Measurements from ENCODE around the gene ETFB.

The ETFB gene

GRCh38 chr19:51339687-51340656 is 26.2 kb downstream of the ETFB start:
- TF ChIP-seq CTCF (IDR thresholded peaks at IDR 0.05; ENCODE audit: insufficient read depth, missing control alignments) = peak; percentile 20
- FAIRE-seq (no peak), DNase-seq (ENCODE audit: insufficient read length, low spot score) (peak; percentile 90)

GRCh38 chr19:51339313-51339686 is 26.9 kb downstream of the ETFB start:
- DNase-seq (ENCODE audit: insufficient read length, low spot score) = no peak
- TF ChIP-seq CTCF (IDR thresholded peaks at IDR 0.05; ENCODE audit: insufficient read depth, missing control alignments) = no peak
- no peak for FAIRE-seq

GRCh38 chr19:51338563-51339312 is 27.4 kb downstream of the ETFB start:
- peak; percentile 66 for TF ChIP-seq CTCF (IDR thresholded peaks at IDR 0.05; ENCODE audit: insufficient read depth, missing control alignments)
- FAIRE-seq (no peak), DNase-seq (ENCODE audit: insufficient read length, low spot score) (peak; percentile 90)

GRCh38 chr19:51337861-51338562 is 28.2 kb downstream of the ETFB start:
- FAIRE-seq (no peak), DNase-seq (ENCODE audit: insufficient read length, low spot score) (no peak)
- no peak for TF ChIP-seq CTCF (IDR thresholded peaks at IDR 0.05; ENCODE audit: insufficient read depth, missing control alignments)

- FAIRE-seq (no peak), DNase-seq (ENCODE audit: insufficient read length, low spot score) (no peak)
- TF ChIP-seq CTCF (IDR thresholded peaks at IDR 0.05; ENCODE audit: insufficient read depth, missing control alignments) = no peak
Observed at GRCh38 chr19:51337141-51337860, 28.9 kb downstream of the ETFB start.

GRCh38 chr19:51333836-51334460 is 32.2 kb downstream of the ETFB start:
- TF ChIP-seq CTCF (IDR thresholded peaks at IDR 0.05; ENCODE audit: insufficient read depth, missing control alignments) = no peak
- FAIRE-seq (no peak), DNase-seq (ENCODE audit: insufficient read length, low spot score) (no peak)
